ENCODE measurements around the gene PAFAH2.

PAFAH2 gene

GRCh38 chr1:25926731-25927496, 70.9 kb downstream of the PAFAH2 start:
- peak; percentile 75 for ATAC-seq
- TF ChIP-seq ZFP3 (CRISPR knock-in tag; IDR thresholded peaks at IDR 0.05) (no peak), TCF4 (CRISPR knock-in tag; IDR thresholded peaks at IDR 0.05; ENCODE audit: borderline replicate concordance) (peak; percentile 28; the same call in 1 of the 2 replicates), ZNF70 (CRISPR knock-in tag; IDR thresholded peaks at IDR 0.05) (peak; percentile 93), ZNF8 (CRISPR knock-in tag; IDR thresholded peaks at IDR 0.05) (0 out of 2 replicates have a peak, but pooled peaks have one; percentile 31), TSHZ2 (CRISPR knock-in tag; IDR thresholded peaks at IDR 0.05) (0 out of 2 replicates have a peak, but pooled peaks have one; percentile 29)

GRCh38 chr1:25924454-25924853, 73.4 kb downstream of the PAFAH2 start:
- no peak for ATAC-seq
- no peak for TF ChIP-seq PPARA (CRISPR knock-in tag; IDR thresholded peaks at IDR 0.05; ENCODE audit: borderline replicate concordance)
- no peak for TF ChIP-seq CSRNP3 (CRISPR knock-in tag; IDR thresholded peaks at IDR 0.05)
- TF ChIP-seq ZNF70 (CRISPR knock-in tag; IDR thresholded peaks at IDR 0.05): no peak

- TF ChIP-seq ZFP3 (CRISPR knock-in tag; IDR thresholded peaks at IDR 0.05) (no peak), CSRNP3 (CRISPR knock-in tag; IDR thresholded peaks at IDR 0.05) (no peak), PPARA (CRISPR knock-in tag; IDR thresholded peaks at IDR 0.05; ENCODE audit: borderline replicate concordance) (no peak), RARB (CRISPR knock-in tag; IDR thresholded peaks at IDR 0.05) (no peak), ESRRG (CRISPR knock-in tag; IDR thresholded peaks at IDR 0.05) (no peak), OSR1 (CRISPR knock-in tag; IDR thresholded peaks at IDR 0.05) (no peak), ZFP30 (CRISPR knock-in tag; IDR thresholded peaks at IDR 0.05) (no peak), ZNF70 (CRISPR knock-in tag; IDR thresholded peaks at IDR 0.05) (no peak), SNAI2 (CRISPR knock-in tag; IDR thresholded peaks at IDR 0.05) (no peak), ZNF8 (CRISPR knock-in tag; IDR thresholded peaks at IDR 0.05) (no peak), BACH2 (CRISPR knock-in tag; IDR thresholded peaks at IDR 0.05; ENCODE audit: borderline replicate concordance) (no peak), TOX (CRISPR knock-in tag; IDR thresholded peaks at IDR 0.05; ENCODE audit: borderline replicate concordance) (no peak), CSDC2 (CRISPR knock-in tag; IDR thresholded peaks at IDR 0.05) (no peak), ARNTL (CRISPR knock-in tag; IDR thresholded peaks at IDR 0.05; ENCODE audit: borderline replicate concordance, low read depth) (no peak), ZC3H10 (CRISPR knock-in tag; IDR thresholded peaks at IDR 0.05) (no peak), ISL1 (CRISPR knock-in tag; IDR thresholded peaks at IDR 0.05) (no peak), ZNF565 (CRISPR knock-in tag; conservative IDR thresholded peaks at IDR 0.05; ENCODE audit: low read depth) (no peak)
- ATAC-seq: no peak
Measured at GRCh38 chr1:25922971-25923552, 74.8 kb downstream of the PAFAH2 start.

GRCh38 chr1:25922056-25922970, 75.5 kb downstream of the PAFAH2 start:
- ATAC-seq: no peak
- TF ChIP-seq CSRNP3 (CRISPR knock-in tag; IDR thresholded peaks at IDR 0.05) (no peak), PATZ1 (CRISPR knock-in tag; IDR thresholded peaks at IDR 0.05; ENCODE audit: borderline replicate concordance) (no peak), RARB (CRISPR knock-in tag; IDR thresholded peaks at IDR 0.05) (no peak), CREB5 (CRISPR knock-in tag; IDR thresholded peaks at IDR 0.05; ENCODE audit: low read depth) (no peak), ZC3H10 (CRISPR knock-in tag; IDR thresholded peaks at IDR 0.05) (no peak), TOX (CRISPR knock-in tag; IDR thresholded peaks at IDR 0.05; ENCODE audit: borderline replicate concordance) (no peak), CSDC2 (CRISPR knock-in tag; IDR thresholded peaks at IDR 0.05) (no peak), ZNF565 (CRISPR knock-in tag; conservative IDR thresholded peaks at IDR 0.05; ENCODE audit: low read depth) (no peak), ZFP30 (CRISPR knock-in tag; IDR thresholded peaks at IDR 0.05) (no peak), BACH2 (CRISPR knock-in tag; IDR thresholded peaks at IDR 0.05; ENCODE audit: borderline replicate concordance) (no peak), SNAI2 (CRISPR knock-in tag; IDR thresholded peaks at IDR 0.05) (no peak), ZNF8 (CRISPR knock-in tag; IDR thresholded peaks at IDR 0.05) (no peak), PPARA (CRISPR knock-in tag; IDR thresholded peaks at IDR 0.05; ENCODE audit: borderline replicate concordance) (no peak), OSR1 (CRISPR knock-in tag; IDR thresholded peaks at IDR 0.05) (no peak)
